Cardiac septum (tissue), 1 donor: Measurements from ENCODE around the gene PAX4. TPM values are rescaled to one million over a fixed set of nuclear protein-coding genes. Genes with fewer than 3 reads are reported as not detected.
"Not testable (repeated sequence)": the region's sequence is repeated elsewhere in the genome, so short reads cannot be mapped to it uniquely, and the experiment has no call there.

Source experiments
- DNase-seq: peaks from one replicate; pipeline ENCODE4 v3.0.0-alpha.2; 2020; ENCODE audit warnings: low spot score
- intact Hi-C: fragments of 100-400 bp; cut with DNase I; formaldehyde crosslinking; loops from one replicate; pipeline ENCODE4 v1.14.0; 2022
- total RNA-seq: library from RNA; stranded (reverse); fragmentation: NEBNext Ultra II Directional; extraction: Animal tissue kit (Norgen Biotek cat#: 25700); gene quantifications from one replicate; pipeline ENCODE4 v1.2.1, GENCODE V29; 2021
- donor health status: DM: no; HTN: no; CAD: no.

Gene PAX4
- total RNA-seq, 1 donor from 2014 or later, result not detected

DNA sequence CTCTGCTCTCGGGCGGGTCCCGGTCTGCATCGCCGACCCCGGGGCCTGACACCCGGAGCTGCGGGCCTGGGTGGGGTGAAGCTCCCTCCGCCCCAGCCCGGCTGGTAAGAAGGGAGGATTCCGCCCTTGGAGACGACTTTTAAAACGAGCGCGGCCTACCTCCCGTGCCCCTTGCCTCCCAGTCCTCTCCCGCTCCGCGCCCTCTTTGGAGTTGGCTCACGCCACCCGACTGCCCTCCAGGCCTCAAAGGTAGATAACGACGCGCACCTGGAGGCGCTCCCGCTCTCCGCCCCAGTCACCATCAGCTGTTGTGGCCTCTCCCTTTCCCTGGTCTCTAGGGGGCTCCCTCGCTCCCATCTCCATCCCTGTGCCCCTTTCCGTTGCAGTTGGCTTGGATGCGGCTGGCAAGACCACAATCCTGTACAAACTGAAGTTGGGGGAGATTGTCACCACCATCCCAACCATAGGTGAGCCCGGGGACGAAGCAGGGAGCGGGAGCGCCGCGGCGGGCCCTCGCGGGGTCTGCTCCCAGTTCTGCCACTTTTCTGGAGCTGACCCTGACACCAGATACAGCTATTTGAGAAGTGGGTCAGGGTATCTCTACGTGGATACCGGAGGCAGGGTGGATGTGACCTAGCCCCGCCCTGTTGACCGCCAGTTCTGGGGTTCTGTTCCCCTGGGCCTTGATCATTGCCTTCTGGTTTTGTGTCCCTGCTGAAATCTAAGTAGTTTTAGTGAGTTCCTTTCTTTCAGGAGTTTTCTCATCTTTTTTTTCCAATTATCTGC, 29.1 kb downstream of the PAX4 start:
- DNase-seq, result peak; percentile 84

GRCh38 chr7:127588019-127588696, 29.8 kb downstream of the PAX4 start, which contains the start of gene ARF5:
Gene ARF5 (plus strand): TSS chr7:127588411. CDS start chr7:127588499, 88 bp downstream.
- DNase-seq, result peak; percentile 96
- intact Hi-C loops, result loop anchor here (2.0 to 5.0 kb wide), 3 partner anchors 65 to 336 kb away; partner anchors contain the start of genes GRM8, SND1 and ZNF800

More for the DNA sequence above, 29.1 kb downstream of the PAX4 start:
- intact Hi-C loops, result loop anchor here (2.0 to 5.0 kb wide), 3 partner anchors 64 to 337 kb away; partner anchors contain the start of genes GRM8, SND1 and ZNF800

GRCh38 chr7:127587663-127588018, 30.3 kb downstream of the PAX4 start:
- DNase-seq, result no peak
- intact Hi-C loops, result loop anchor here (2.0 to 5.0 kb wide), 3 partner anchors 65 to 335 kb away; partner anchors contain the start of genes GRM8, SND1 and ZNF800

DNA sequence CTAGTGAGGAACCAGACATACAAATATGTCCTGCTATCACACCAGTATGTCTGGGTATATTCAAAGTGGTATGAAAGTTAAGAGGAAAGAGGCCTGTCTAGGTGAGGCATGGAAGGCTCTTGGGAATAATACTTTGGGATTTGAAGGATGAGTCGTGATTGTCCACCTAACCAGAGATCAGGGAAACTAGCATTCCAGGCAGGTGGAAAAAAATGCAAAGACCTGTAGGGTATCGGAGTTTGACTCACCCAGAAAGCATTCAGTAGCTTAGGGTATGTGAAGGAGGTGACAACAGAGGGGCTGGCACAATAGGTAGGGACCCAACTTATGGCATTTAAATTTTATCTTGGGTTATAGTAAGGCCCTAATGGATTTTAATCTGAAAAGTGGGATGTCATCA, 31.6 kb downstream of the PAX4 start:
- no peak for DNase-seq
- intact Hi-C loops, result loop anchor here (5.0 kb wide), 2 partner anchors 194 to 334 kb away; partner anchors contain the start of genes GRM8 and ZNF800

GRCh38 chr7:127585044-127585953, 32.6 kb downstream of the PAX4 start, which contains the start of gene GCC1:
Gene GCC1 (minus strand): TSS chr7:127585596. CDS start chr7:127585182, 414 bp downstream.
- DNase-seq, result peak; percentile 96
- intact Hi-C loops, result loop anchor here (5.0 kb wide), 2 partner anchors 193 to 333 kb away; partner anchors contain the start of genes GRM8 and ZNF800

GRCh38 chr7:127584648-127585043, 33.3 kb downstream of the PAX4 start:
- no peak for DNase-seq
- intact Hi-C loops, result loop anchor here (5.0 kb wide), 2 partner anchors 192 to 332 kb away; partner anchors contain the start of genes GRM8 and ZNF800

- intact Hi-C loops, result no loop called here
- DNase-seq, result no peak
Observed at GRCh38 chr7:127582361-127582760, 35.6 kb downstream of the PAX4 start.

DNA sequence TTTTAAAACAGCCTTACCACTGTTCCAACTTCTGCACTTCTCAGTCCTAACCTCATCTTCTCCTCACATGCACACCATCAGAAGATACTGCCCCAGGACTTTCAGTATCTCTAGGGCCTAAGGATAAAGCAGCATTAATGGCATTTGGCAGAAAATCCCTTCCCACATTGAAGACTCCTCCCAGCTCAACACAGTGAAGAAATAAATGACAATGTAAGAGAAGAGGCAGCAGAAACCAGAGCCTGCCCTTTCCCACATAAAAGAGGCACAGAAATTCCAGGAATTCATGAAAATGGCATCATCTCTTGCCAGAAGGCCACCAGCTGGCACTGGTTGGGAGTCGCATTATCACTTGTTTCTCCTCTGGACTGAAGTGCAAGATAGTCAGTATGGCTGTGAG, 36.2 kb downstream of the PAX4 start:
- DNase-seq, result no peak
- intact Hi-C loops, result no loop called here

- intact Hi-C loops, result no loop called here
Observed at GRCh38 chr7:127580612-127581011, 37.3 kb downstream of the PAX4 start.

GRCh38 chr7:127578711-127579275, 39.1 kb downstream of the PAX4 start:
- no peak for DNase-seq
- intact Hi-C loops, result no loop called here

More at GRCh38 chr7:127580612-127581011, 37.3 kb downstream of the PAX4 start:
- DNase-seq, result no peak

GRCh38 chr7:127578036-127578684, 39.8 kb downstream of the PAX4 start:
- no peak for DNase-seq
- intact Hi-C loops, result no loop called here

DNA sequence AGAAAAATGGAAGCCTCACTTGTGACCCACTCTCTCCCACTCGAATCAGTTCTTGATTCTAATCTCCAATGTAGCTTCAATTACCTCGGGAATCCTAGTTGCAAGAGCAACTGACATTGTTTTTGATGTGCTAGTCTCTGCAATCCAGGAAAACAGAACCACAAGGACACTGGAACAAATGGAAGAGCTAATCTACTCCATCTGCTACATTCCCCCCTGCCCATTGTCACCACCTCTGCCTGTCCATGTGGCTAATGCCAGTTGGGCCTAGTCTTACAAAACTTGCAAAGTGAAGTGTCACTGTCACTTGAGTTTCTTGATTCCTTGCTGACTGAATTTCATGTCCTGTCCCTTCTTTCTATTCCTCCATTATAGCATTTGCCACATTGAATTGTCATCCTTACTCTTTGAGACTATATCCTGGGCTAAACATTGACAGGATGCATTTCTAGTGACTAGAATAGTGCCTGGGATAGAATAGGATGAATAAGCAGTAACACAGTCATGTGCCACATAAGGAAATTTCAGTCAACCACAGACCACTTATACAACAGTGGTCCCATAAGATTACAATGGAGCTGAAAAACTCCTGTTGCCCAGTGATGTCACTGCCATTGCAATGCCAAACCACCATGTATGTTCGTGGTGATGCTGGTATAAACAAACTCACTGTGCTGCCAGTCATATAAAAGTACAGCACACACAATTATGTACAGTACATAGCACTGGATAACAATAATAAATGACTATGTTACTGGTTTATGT, 46.0 kb downstream of the PAX4 start:
- intact Hi-C loops, result loop anchor here (5.0 kb wide), 1 partner anchor 565 kb away; no protein-coding TSS in a partner anchor
- no peak for DNase-seq

DNA sequence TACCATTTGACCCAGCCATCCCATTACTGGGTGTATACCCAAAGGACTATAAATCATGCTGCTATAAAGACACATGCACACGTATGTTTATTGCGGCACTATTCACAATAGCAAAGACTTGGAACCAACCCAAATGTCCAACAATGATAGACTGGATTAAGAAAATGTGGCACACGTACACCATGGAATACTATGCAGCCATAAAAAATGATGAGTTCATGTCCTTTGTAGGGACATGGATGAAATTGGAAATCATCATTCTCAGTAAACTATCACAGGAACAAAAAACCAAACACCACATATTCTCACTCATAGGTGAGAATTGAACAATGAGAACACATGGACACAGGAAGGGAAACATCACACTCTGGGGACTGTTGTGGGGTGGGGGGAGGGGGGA, 49.9 kb downstream of the PAX4 start:
- intact Hi-C loops, DNase-seq: not testable (repeated sequence)

DNA sequence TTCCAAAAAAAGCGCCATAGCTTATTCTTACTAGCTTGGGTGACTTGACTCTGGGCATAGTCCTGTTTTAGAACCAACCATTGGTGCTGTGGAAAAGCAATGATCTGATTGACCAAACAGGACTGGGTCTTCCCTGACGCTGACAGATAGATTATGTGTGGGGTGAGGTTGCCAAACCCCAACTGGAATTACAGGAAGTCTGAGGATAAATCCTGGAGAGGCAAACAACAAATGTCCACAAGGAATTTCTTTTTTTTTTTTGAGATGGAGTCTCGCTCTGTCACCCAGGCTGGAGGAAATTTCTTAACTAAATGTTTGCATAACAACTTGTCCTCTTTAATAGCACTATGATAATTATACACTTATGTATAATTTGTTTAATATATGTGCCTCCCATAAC, 51.7 kb downstream of the PAX4 start:
- intact Hi-C loops, result no loop called here
- DNase-seq, result no peak
